Measurements from ENCODE around the gene PTGES3.
"Not testable (repeated sequence)": the region's sequence is repeated elsewhere in the genome, so short reads cannot be mapped to it uniquely, and the experiment has no call there.

DNA sequence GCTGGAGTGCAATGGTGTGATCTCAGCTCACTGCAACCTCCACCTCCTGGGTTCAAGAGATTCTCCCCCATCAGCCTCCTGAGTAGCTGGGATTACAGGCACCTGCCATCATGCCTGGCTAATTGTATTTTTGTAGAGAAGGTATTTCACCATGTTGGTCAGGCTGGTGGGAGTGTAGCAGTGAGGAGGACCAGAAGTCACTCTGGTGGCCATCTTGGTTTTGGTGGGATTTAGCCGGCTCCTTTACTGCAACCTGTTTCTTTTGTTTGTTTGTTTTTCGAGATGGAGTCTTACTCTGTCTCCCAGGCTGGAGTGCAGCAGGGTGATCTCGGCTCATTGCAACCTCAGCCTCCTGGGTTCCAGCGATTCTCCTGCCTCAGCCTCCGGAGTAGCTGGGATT, 16.4 kb upstream of the PTGES3 start:
- TF ChIP-seq, protein P1, sequence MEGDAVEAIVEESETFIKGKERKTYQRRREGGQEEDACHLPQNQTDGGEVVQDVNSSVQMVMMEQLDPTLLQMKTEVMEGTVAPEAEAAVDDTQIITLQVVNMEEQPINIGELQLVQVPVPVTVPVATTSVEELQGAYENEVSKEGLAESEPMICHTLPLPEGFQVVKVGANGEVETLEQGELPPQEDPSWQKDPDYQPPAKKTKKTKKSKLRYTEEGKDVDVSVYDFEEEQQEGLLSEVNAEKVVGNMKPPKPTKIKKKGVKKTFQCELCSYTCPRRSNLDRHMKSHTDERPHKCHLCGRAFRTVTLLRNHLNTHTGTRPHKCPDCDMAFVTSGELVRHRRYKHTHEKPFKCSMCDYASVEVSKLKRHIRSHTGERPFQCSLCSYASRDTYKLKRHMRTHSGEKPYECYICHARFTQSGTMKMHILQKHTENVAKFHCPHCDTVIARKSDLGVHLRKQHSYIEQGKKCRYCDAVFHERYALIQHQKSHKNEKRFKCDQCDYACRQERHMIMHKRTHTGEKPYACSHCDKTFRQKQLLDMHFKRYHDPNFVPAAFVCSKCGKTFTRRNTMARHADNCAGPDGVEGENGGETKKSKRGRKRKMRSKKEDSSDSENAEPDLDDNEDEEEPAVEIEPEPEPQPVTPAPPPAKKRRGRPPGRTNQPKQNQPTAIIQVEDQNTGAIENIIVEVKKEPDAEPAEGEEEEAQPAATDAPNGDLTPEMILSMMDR (IDR thresholded peaks at IDR 0.05 in 2 of 3, conservative IDR thresholded peaks at IDR 0.05 in 1 of 3; ENCODE audit: borderline replicate concordance in 1 of 3, insufficient read depth in 1 of 3, low read depth in 2 of 3, low read length in 2 of 3): not testable (repeated sequence)
- not testable (repeated sequence) for TF ChIP-seq CEBPB (IDR thresholded peaks at IDR 0.05; ENCODE audit: low read depth); SP1 (IDR thresholded peaks at IDR 0.05; ENCODE audit: low read depth); MAX (IDR thresholded peaks at IDR 0.05); EGR1 (IDR thresholded peaks at IDR 0.05; ENCODE audit: low read depth); POLR2AphosphoS5 (IDR thresholded peaks at IDR 0.05; ENCODE audit: low read depth, low read length); POLR2A (IDR thresholded peaks at IDR 0.05; ENCODE audit: borderline replicate concordance, extremely low read depth, insufficient read depth, insufficient read length)
